ENCODE data around the gene SSR1. TPM values are rescaled to one million over a fixed set of nuclear protein-coding genes. Genes with fewer than 3 reads are reported as not detected.

Gene SSR1
- total and polyA plus RNA-seq, 2 of the 13 experiments (the other 11 are each of a cell fraction or from before 2014, with no cell fraction given): 203 to 243 TPM

GRCh38 chr6:7238900-7239589 is 74.0 kb downstream of the SSR1 start (continued):
- no peak for TF ChIP-seq ZBTB40 (IDR thresholded peaks at IDR 0.05)
- TF ChIP-seq ZBTB40 (CRISPR knock-in tag; IDR thresholded peaks at IDR 0.05): peak; percentile 48; the same call in 1 of the 2 replicates
- no peak for TF ChIP-seq MAFG (CRISPR knock-in tag; IDR thresholded peaks at IDR 0.05)
- peak; percentile 94 for TF ChIP-seq SAP130 (CRISPR knock-in tag; IDR thresholded peaks at IDR 0.05; ENCODE audit: low read depth)
- no peak for TF ChIP-seq NFATC3 (CRISPR knock-in tag; IDR thresholded peaks at IDR 0.05)
- TF ChIP-seq MBD4 (IDR thresholded peaks at IDR 0.05; ENCODE audit: borderline replicate concordance, low read length): no peak
- no peak for TF ChIP-seq ZNF839 (CRISPR knock-in tag; IDR thresholded peaks at IDR 0.05; ENCODE audit: borderline replicate concordance)
- no peak for TF ChIP-seq AGO2 (optimal IDR thresholded peaks at IDR 0.05; ENCODE audit: low read depth, low read length)
- no peak for TF ChIP-seq TCF7L2 (IDR thresholded peaks at IDR 0.05; ENCODE audit: low read depth, low read length)
- peak; percentile 36; the same call in 1 of the 2 replicates for TF ChIP-seq MEIS1 (CRISPR knock-in tag; IDR thresholded peaks at IDR 0.05; ENCODE audit: borderline replicate concordance)
- TF ChIP-seq NFE2L1 (CRISPR knock-in tag; IDR thresholded peaks at IDR 0.05; ENCODE audit: borderline replicate concordance): no peak
- no peak for TF ChIP-seq KLF15 (CRISPR knock-in tag; IDR thresholded peaks at IDR 0.05; ENCODE audit: borderline replicate concordance)
- no peak for TF ChIP-seq DBP (CRISPR knock-in tag; IDR thresholded peaks at IDR 0.05; ENCODE audit: not compliant biosample characterization)
- 0 out of 2 replicates have a peak, but pooled peaks have one; percentile 44 for TF ChIP-seq HHEX (CRISPR knock-in tag; IDR thresholded peaks at IDR 0.05)
- TF ChIP-seq SCMH1 (CRISPR knock-in tag; IDR thresholded peaks at IDR 0.05; ENCODE audit: borderline replicate concordance): no peak
- peak; percentile 46; the same call in 1 of the 2 replicates for TF ChIP-seq FOXC1 (CRISPR knock-in tag; IDR thresholded peaks at IDR 0.05; ENCODE audit: borderline replicate concordance)
- TF ChIP-seq JUNB (CRISPR knock-in tag; IDR thresholded peaks at IDR 0.05; ENCODE audit: borderline replicate concordance): no peak
- peak; percentile 69 for TF ChIP-seq RXRB (CRISPR knock-in tag; IDR thresholded peaks at IDR 0.05; ENCODE audit: borderline replicate concordance)
- no peak for TF ChIP-seq LBX2 (CRISPR knock-in tag; IDR thresholded peaks at IDR 0.05; ENCODE audit: borderline replicate concordance)
- TF ChIP-seq ZNF562 (CRISPR knock-in tag; IDR thresholded peaks at IDR 0.05; ENCODE audit: borderline replicate concordance): no peak
